ENCODE results near the gene B3GAT1.

B3GAT1 gene

DNA sequence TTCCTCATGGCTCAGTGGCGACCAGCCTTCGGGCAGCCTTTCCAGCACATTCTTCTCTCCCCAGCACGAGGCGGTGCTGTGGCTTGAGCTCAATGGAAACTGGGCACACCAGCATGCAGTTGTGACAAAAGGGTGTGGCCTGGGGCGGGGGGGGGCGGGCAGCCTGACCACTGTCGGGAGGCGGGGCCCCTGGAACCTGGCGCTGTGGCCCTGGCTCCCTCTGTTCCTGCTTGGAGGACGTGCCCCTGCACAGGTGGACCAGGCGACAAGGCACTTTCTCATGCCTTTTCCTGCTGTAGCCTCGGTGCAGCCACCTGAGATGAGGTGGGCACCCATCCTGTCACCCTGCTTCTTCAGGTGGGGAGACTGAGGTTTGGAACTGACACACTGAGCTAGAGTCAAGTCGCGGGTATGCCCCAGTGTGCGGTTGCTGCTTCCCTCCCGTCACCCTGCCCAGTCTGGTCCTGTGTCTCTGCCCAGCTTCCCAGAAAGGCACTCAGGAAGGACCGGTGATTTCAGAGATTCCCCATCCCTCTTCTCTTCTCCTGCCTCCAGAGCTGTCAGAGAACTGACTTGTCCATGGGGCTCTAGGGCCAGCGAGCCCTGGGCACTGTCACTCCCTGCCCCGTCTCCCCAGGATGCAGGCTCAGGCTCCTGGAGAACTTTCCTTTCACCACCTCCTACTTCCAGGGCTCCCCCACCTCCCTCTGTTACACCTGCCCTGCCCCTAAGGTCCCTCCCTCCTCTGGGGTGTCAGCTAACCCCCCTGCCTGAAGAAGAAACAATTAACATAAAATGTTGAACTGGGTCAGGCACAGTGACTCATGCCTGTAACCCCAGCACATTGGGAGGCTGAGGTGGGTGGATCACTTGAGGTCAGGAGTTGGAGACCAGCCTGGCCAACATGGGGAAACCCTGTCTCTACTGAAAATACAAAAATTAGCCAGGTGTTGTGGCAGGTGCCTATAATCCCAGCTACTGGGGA, 9.9 kb downstream of the B3GAT1 start:
- H3K27ac ChIP-seq (ENCODE audit: low read depth, low read length) = no peak overlapping the region
- no peak overlapping the region for H3K4me3 ChIP-seq (ENCODE audit: low read depth in 1 of 2, low read length in 2 of 2)

DNA sequence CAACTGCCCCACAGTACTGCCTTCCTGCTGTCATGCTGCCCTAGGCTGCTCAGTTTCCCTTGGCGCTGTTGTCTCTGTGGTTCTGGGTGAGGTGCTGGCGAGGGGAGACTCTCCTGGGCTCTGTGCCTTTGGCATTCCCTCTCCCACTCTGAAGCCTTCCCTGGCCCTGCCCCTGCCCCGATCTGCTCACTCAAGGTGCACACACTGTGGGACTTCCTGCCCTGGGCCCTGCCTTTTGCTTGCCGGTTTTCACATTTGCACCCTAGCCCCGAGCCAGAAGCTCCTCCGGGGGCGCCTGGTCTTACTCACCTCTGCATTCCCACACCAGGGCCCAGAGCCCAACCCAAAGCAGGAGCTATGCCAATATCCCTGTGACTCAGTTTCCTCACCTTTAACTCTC, 12.0 kb downstream of the B3GAT1 start:
- H3K27ac ChIP-seq (ENCODE audit: low read depth, low read length) = no peak overlapping the region
- no peaks in the 10 kb centered on the region for H3K36me3 ChIP-seq (ENCODE audit: control insufficient read depth in 1 of 2, insufficient read depth in 2 of 2, low read length in 2 of 2)
- H3K9me3 ChIP-seq (ENCODE audit: control insufficient read depth in 1 of 2, low read length in 2 of 2) = no peaks in the 10 kb centered on the region
- H3K9ac ChIP-seq (ENCODE audit: low read depth in 1 of 2, low read length in 2 of 2) = no peak overlapping the region
- H3K4me3 ChIP-seq (ENCODE audit: low read depth in 1 of 2, low read length in 2 of 2) = no peak overlapping the region
- H3K4me1 ChIP-seq (ENCODE audit: control insufficient read depth in 1 of 2, insufficient read depth in 2 of 2, low read length in 2 of 2) = no peaks in the 10 kb centered on the region
- peaks cover 3 to 6% of the 10 kb centered on the region in 2 donors for H3K27me3 ChIP-seq (ENCODE audit: control insufficient read depth in 1 of 2, insufficient read depth in 2 of 2, low read length in 2 of 2)

More for the DNA sequence above, 9.9 kb downstream of the B3GAT1 start:
- Histone ChIP-seq H3K9me3 (ENCODE audit: control insufficient read depth in 1 of 2, low read length in 2 of 2) (no peaks in the 10 kb centered on the region), H3K27me3 (ENCODE audit: control insufficient read depth in 1 of 2, insufficient read depth in 2 of 2, low read length in 2 of 2) (peaks cover 3 to 8% of the 10 kb centered on the region in 2 donors), H3K36me3 (ENCODE audit: control insufficient read depth in 1 of 2, insufficient read depth in 2 of 2, low read length in 2 of 2) (no peaks in the 10 kb centered on the region), H3K4me1 (ENCODE audit: control insufficient read depth in 1 of 2, insufficient read depth in 2 of 2, low read length in 2 of 2) (no peaks in the 10 kb centered on the region), H3K9ac (ENCODE audit: low read depth in 1 of 2, low read length in 2 of 2) (no peak overlapping the region)

DNA sequence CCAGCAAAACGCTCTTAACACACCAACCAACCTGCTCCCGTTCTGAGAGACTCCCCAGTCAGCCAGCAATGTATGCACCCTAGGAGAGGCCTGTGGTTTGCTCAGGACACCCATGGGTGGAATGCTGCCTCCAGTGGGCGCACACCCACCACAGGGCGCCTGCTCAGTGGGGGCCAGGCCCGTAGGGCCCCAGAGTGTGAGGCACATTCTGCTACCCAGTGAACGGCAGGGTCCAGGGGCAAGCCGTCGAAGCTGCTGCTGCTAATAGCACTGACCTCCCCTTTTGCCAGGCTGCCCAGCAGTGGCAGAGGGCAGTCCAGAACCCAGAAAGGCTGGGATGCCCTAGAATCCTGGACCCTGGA, 12.8 kb downstream of the B3GAT1 start:
- Histone ChIP-seq H3K27ac (ENCODE audit: low read depth, low read length) (no peak overlapping the region), H3K9me3 (ENCODE audit: control insufficient read depth in 1 of 2, low read length in 2 of 2) (no peaks in the 10 kb centered on the region), H3K9ac (ENCODE audit: low read depth in 1 of 2, low read length in 2 of 2) (no peak overlapping the region), H3K36me3 (ENCODE audit: control insufficient read depth in 1 of 2, insufficient read depth in 2 of 2, low read length in 2 of 2) (no peaks in the 10 kb centered on the region), H3K4me3 (ENCODE audit: low read depth in 1 of 2, low read length in 2 of 2) (no peak overlapping the region), H3K27me3 (ENCODE audit: control insufficient read depth in 1 of 2, insufficient read depth in 2 of 2, low read length in 2 of 2) (peaks cover 3 to 6% of the 10 kb centered on the region in 2 donors), H3K4me1 (ENCODE audit: control insufficient read depth in 1 of 2, insufficient read depth in 2 of 2, low read length in 2 of 2) (no peaks in the 10 kb centered on the region)

DNA sequence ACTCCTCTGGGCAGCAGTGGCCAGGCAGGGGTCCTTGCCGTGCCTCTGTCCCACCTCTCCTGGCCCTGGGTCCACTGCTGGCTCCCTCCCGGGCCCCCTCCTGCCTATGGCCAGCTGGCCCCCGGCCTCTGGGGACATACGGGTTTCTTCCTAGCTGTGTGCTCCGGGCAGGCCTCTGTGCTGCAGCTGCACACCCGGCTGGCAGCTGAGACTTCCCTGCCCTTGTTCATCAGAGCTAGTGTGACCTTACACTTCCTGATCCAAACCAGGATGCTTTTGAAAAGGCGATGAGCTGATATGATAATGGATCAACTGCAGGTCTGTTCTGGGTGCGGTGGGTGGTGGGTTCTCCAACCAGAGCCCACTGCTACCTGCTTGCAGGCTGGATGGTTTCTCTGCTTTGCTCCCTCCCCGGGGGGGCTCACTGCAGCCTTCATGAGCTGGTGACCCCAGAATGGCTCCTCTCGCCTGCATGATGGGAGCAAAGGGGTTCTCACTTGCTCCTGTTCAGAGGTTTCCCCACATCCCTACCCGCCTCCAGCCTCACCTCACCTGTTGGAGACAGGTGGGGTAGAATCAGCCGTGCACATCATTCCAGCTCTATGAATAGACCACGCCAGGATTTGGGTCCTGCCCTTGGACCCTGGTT, 13.3 kb downstream of the B3GAT1 start:
- Histone ChIP-seq H3K4me3 (ENCODE audit: low read depth in 1 of 2, low read length in 2 of 2) (no peak overlapping the region), H3K36me3 (ENCODE audit: control insufficient read depth in 1 of 2, insufficient read depth in 2 of 2, low read length in 2 of 2) (no peaks in the 10 kb centered on the region), H3K4me1 (ENCODE audit: control insufficient read depth in 1 of 2, insufficient read depth in 2 of 2, low read length in 2 of 2) (no peaks in the 10 kb centered on the region), H3K9me3 (ENCODE audit: control insufficient read depth in 1 of 2, low read length in 2 of 2) (no peaks in the 10 kb centered on the region), H3K27me3 (ENCODE audit: control insufficient read depth in 1 of 2, insufficient read depth in 2 of 2, low read length in 2 of 2) (peaks cover 3 to 6% of the 10 kb centered on the region in 2 donors), H3K27ac (ENCODE audit: low read depth, low read length) (no peak overlapping the region), H3K9ac (ENCODE audit: low read depth in 1 of 2, low read length in 2 of 2) (no peak overlapping the region)

DNA sequence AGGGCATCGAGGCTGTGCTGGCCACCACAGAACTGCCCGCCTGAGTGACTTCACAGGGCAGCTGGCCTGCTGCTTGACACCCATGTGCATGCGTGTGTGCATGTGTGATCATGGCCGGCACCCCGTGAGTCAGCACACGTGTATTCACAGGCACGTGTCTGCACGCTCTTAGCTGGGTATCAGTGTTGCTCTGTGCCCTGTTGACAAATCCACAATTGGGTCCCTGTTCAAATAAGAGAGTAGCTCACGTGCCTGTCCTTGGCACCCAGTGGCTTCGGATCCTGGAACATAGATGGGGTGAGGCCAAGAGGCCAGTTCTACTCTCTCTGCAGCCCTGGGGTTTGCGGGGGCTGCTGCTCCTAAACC, 14.0 kb downstream of the B3GAT1 start:
- no peak overlapping the region for H3K27ac ChIP-seq (ENCODE audit: low read depth, low read length)
- no peak overlapping the region for H3K9ac ChIP-seq (ENCODE audit: low read depth in 1 of 2, low read length in 2 of 2)
- H3K4me1 ChIP-seq (ENCODE audit: control insufficient read depth in 1 of 2, insufficient read depth in 2 of 2, low read length in 2 of 2) = no peaks in the 10 kb centered on the region
- no peaks in the 10 kb centered on the region for H3K36me3 ChIP-seq (ENCODE audit: control insufficient read depth in 1 of 2, insufficient read depth in 2 of 2, low read length in 2 of 2)
- H3K9me3 ChIP-seq (ENCODE audit: control insufficient read depth in 1 of 2, low read length in 2 of 2) = no peaks in the 10 kb centered on the region
- peaks cover 0 to 6% of the 10 kb centered on the region in 2 donors for H3K27me3 ChIP-seq (ENCODE audit: control insufficient read depth in 1 of 2, insufficient read depth in 2 of 2, low read length in 2 of 2)
- no peak overlapping the region for H3K4me3 ChIP-seq (ENCODE audit: low read depth in 1 of 2, low read length in 2 of 2)

DNA sequence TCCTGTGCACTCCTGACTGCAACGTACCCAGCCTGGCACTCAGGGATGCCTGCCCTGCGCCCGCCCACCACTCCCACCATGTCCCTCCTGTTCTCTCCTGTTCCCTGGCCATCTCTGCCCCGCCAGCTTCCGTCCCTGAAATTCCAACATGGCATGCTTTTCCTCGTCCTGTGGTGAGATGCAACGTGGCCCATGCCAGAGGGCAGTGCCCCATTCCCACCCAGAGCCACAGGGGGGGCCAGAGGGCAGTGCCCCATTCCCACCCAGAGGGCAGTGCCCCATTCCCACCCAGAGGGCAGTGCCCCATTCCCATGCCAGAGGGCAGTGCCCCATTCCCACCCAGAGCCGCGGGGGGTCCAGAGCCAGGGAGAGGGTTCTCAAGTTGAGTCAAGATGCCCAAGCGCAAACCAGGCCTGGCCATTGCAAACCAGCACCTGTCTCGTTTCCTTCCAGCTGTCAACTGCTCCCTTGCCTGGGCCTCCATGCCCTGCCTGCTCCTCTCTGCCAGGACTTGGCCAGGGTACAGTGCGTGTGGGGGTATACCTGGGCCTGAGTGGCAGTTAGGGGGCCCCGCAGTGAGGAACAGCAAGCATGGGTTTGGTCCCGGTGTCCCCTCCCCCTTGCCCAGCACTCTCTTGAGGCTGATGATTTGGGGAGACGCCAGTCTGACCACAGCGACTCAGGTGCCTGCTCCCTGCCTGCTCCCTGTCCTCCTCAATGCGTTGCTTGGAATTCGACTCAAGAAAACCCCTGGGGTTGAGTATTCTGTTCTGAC, 14.6 kb downstream of the B3GAT1 start:
- Histone ChIP-seq H3K27me3 (ENCODE audit: control insufficient read depth in 1 of 2, insufficient read depth in 2 of 2, low read length in 2 of 2) (peaks cover 0 to 6% of the 10 kb centered on the region in 2 donors), H3K9ac (ENCODE audit: low read depth in 1 of 2, low read length in 2 of 2) (no peak overlapping the region), H3K36me3 (ENCODE audit: control insufficient read depth in 1 of 2, insufficient read depth in 2 of 2, low read length in 2 of 2) (no peaks in the 10 kb centered on the region), H3K27ac (ENCODE audit: low read depth, low read length) (no peak overlapping the region), H3K4me1 (ENCODE audit: control insufficient read depth in 1 of 2, insufficient read depth in 2 of 2, low read length in 2 of 2) (no peaks in the 10 kb centered on the region), H3K4me3 (ENCODE audit: low read depth in 1 of 2, low read length in 2 of 2) (no peak overlapping the region), H3K9me3 (ENCODE audit: control insufficient read depth in 1 of 2, low read length in 2 of 2) (no peaks in the 10 kb centered on the region)

DNA sequence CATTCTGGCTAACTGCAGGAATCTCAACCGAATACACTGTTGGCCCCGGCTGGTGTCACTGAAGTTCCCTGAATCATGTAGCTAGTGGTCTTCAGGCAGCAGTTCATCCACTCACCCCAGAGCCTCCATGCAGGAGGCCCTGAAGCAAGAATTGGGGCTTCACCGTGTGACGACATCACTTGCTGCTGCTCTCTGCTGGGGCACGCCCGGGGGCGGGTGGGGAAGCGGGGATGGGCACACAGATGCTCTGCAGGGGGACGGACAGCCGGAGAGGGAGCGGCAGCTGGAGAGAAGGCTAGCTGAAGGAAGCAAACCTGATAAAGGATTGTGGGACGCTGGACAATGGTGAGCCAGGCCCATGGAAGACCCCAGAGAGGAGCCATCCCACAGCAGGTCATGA, 17.0 kb downstream of the B3GAT1 start:
- H3K4me3 ChIP-seq (ENCODE audit: low read depth in 1 of 2, low read length in 2 of 2) = no peak overlapping the region
- H3K27me3 ChIP-seq (ENCODE audit: control insufficient read depth in 1 of 2, insufficient read depth in 2 of 2, low read length in 2 of 2) = peaks cover 0 to 6% of the 10 kb centered on the region in 2 donors
- H3K9me3 ChIP-seq (ENCODE audit: control insufficient read depth in 1 of 2, low read length in 2 of 2) = no peaks in the 10 kb centered on the region
- no peak overlapping the region for H3K27ac ChIP-seq (ENCODE audit: low read depth, low read length)
- H3K4me1 ChIP-seq (ENCODE audit: control insufficient read depth in 1 of 2, insufficient read depth in 2 of 2, low read length in 2 of 2) = no peaks in the 10 kb centered on the region
- H3K36me3 ChIP-seq (ENCODE audit: control insufficient read depth in 1 of 2, insufficient read depth in 2 of 2, low read length in 2 of 2) = no peaks in the 10 kb centered on the region
- no peak overlapping the region for H3K9ac ChIP-seq (ENCODE audit: low read depth in 1 of 2, low read length in 2 of 2)

DNA sequence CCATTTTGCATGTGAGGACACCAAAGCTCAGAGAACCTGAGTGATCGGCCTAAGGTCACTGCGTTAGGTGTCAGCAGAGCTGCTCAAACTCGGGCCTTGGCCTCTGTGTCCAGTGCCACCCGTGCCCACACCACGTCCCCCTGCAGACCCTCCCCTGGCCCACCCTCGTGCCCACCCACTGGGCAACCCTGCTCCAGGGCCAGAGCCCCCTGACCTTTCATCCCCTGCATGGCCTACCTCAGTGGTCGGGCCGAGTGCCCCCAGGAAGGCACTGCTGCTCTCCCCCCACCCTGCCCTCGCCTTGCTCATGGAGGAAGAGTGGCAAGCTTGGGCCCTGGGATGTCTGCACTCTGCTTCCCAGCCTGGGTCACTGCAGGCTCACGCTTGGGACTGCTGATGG, 17.7 kb downstream of the B3GAT1 start:
- no peaks in the 10 kb centered on the region for H3K36me3 ChIP-seq (ENCODE audit: control insufficient read depth in 1 of 2, insufficient read depth in 2 of 2, low read length in 2 of 2)
- no peaks in the 10 kb centered on the region for H3K9me3 ChIP-seq (ENCODE audit: control insufficient read depth in 1 of 2, low read length in 2 of 2)
- no peak overlapping the region for H3K4me3 ChIP-seq (ENCODE audit: low read depth in 1 of 2, low read length in 2 of 2)
- H3K27ac ChIP-seq (ENCODE audit: low read depth, low read length) = no peak overlapping the region
- H3K4me1 ChIP-seq (ENCODE audit: control insufficient read depth in 1 of 2, insufficient read depth in 2 of 2, low read length in 2 of 2) = no peaks in the 10 kb centered on the region
- H3K9ac ChIP-seq (ENCODE audit: low read depth in 1 of 2, low read length in 2 of 2) = no peak overlapping the region
- H3K27me3 ChIP-seq (ENCODE audit: control insufficient read depth in 1 of 2, insufficient read depth in 2 of 2, low read length in 2 of 2) = peaks cover 0 to 7% of the 10 kb centered on the region in 2 donors

DNA sequence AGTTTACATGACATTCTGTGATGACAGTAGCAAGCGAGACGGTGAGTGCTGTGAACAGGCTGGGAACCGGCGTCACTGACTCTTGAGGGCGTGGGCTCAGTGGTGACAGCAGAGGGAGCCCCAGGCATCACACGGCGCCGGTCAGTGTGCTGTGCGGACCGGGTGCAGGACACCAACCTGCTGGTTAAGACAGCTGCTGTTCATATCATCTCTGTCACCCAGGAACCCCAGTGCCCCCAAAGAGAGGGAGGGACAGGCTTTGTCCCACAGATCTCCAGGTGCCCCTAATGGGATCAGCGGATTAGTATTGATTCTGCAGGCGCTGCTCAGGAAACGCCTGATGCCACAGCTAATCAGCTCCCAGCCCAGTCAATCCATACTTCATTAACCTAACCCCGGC, 18.4 kb downstream of the B3GAT1 start:
- Histone ChIP-seq H3K4me1 (ENCODE audit: control insufficient read depth in 1 of 2, insufficient read depth in 2 of 2, low read length in 2 of 2) (no peaks in the 10 kb centered on the region), H3K9ac (ENCODE audit: low read depth in 1 of 2, low read length in 2 of 2) (no peak overlapping the region), H3K27me3 (ENCODE audit: control insufficient read depth in 1 of 2, insufficient read depth in 2 of 2, low read length in 2 of 2) (peaks cover 0 to 8% of the 10 kb centered on the region in 2 donors), H3K36me3 (ENCODE audit: control insufficient read depth in 1 of 2, insufficient read depth in 2 of 2, low read length in 2 of 2) (no peaks in the 10 kb centered on the region), H3K9me3 (ENCODE audit: control insufficient read depth in 1 of 2, low read length in 2 of 2) (no peaks in the 10 kb centered on the region), H3K4me3 (ENCODE audit: low read depth in 1 of 2, low read length in 2 of 2) (no peak overlapping the region), H3K27ac (ENCODE audit: low read depth, low read length) (no peak overlapping the region)

All from duodenal mucosa (tissue), 2 donors.